ENCODE results near the gene CENPX. TPM values are rescaled to one million over a fixed set of nuclear protein-coding genes. Genes with fewer than 3 reads are reported as not detected.

The CENPX gene
- polyA plus RNA-seq, 1 donor (not counting 4 experiments of a cell fraction or from before 2014, with no cell fraction given) = 48.2 TPM

GRCh38 chr17:81999587-81999975 lies 23.1 kb downstream of the CENPX start:
- dilution Hi-C loops (cut with MboI; ENCODE audit: extremely low pct_ligation_motif_present, low sequenced_read_pairs) = no loop called here
- Histone ChIP-seq H3K4me1 (ENCODE audit: control insufficient read depth, extremely low read depth, insufficient read depth, low read length) (peaks cover 16% of the 10 kb centered on the region), H3K27me3 (ENCODE audit: control insufficient read depth, extremely low read depth, insufficient read depth, low read length) (no peaks in the 10 kb centered on the region), H3K36me3 (ENCODE audit: control insufficient read depth in 2 of 2, extremely low read depth in 1 of 2, insufficient read depth in 2 of 2, low read length in 2 of 2) (no peaks in the 10 kb centered on the region), H3K9ac (ENCODE audit: control insufficient read depth, extremely low read depth, insufficient read depth, low read length) (no peak overlapping the region), H3K79me2 (ENCODE audit: control insufficient read depth, insufficient read depth, low read length) (no peaks in the 10 kb centered on the region), H4K20me1 (ENCODE audit: control insufficient read depth, extremely low read depth, insufficient read depth, low read length) (no peaks in the 10 kb centered on the region), H3K27ac (ENCODE audit: control insufficient read depth, insufficient read depth, low read length) (no peak overlapping the region), H3K9me3 (ENCODE audit: control insufficient read depth, low read depth, low read length) (no peaks in the 10 kb centered on the region), H3K9me1 (ENCODE audit: control insufficient read depth, extremely low read depth, insufficient read depth, low read length) (peaks cover 2% of the 10 kb centered on the region), H3K4me2 (ENCODE audit: control insufficient read depth, extremely low read depth, insufficient read depth, low read depth, low read length) (no peak overlapping the region), H2AFZ (ENCODE audit: control insufficient read depth, low read length) (no peak overlapping the region), H3K4me3 (ENCODE audit: control insufficient read depth in 2 of 3, extremely low read depth in 1 of 3, insufficient read depth in 2 of 3, low read depth in 1 of 3, low read length in 3 of 3) (no peak overlapping the region)
- TF ChIP-seq CTCF (optimal IDR thresholded peaks at IDR 0.05 in 1 of 3, IDR thresholded peaks at IDR 0.05 in 1 of 3, conservative IDR thresholded peaks at IDR 0.05 in 1 of 3; ENCODE audit: extremely low read depth in 1 of 3, insufficient read depth in 2 of 3, low read length in 3 of 3) (no peak), EZH2 (IDR thresholded peaks at IDR 0.05; ENCODE audit: low read length) (no peak)
- DNase-seq (ENCODE audit: low read depth, low spot score) = no peak
- no peak for FAIRE-seq

GRCh38 chr17:81998691-81999438 lies 23.8 kb downstream of the CENPX start:
- H3K27ac ChIP-seq (ENCODE audit: control insufficient read depth, insufficient read depth, low read length) = no peak overlapping the region
- no peak overlapping the region for H3K4me3 ChIP-seq (ENCODE audit: control insufficient read depth in 2 of 3, extremely low read depth in 1 of 3, insufficient read depth in 2 of 3, low read depth in 1 of 3, low read length in 3 of 3)
- dilution Hi-C loops (cut with MboI; ENCODE audit: extremely low pct_ligation_motif_present, low sequenced_read_pairs) = no loop called here
- no peaks in the 10 kb centered on the region for H3K79me2 ChIP-seq (ENCODE audit: control insufficient read depth, insufficient read depth, low read length)
- no peaks in the 10 kb centered on the region for H4K20me1 ChIP-seq (ENCODE audit: control insufficient read depth, extremely low read depth, insufficient read depth, low read length)
- TF ChIP-seq CTCF (optimal IDR thresholded peaks at IDR 0.05 in 1 of 3, IDR thresholded peaks at IDR 0.05 in 1 of 3, conservative IDR thresholded peaks at IDR 0.05 in 1 of 3; ENCODE audit: extremely low read depth in 1 of 3, insufficient read depth in 2 of 3, low read length in 3 of 3) (no peak), EZH2 (IDR thresholded peaks at IDR 0.05; ENCODE audit: low read length) (no peak)
- H3K4me2 ChIP-seq (ENCODE audit: control insufficient read depth, extremely low read depth, insufficient read depth, low read depth, low read length) = no peak overlapping the region
- peaks cover 2% of the 10 kb centered on the region for H3K9me1 ChIP-seq (ENCODE audit: control insufficient read depth, extremely low read depth, insufficient read depth, low read length)
- DNase-seq (ENCODE audit: low read depth, low spot score) (no peak), FAIRE-seq (no peak)
- H3K9me3 ChIP-seq (ENCODE audit: control insufficient read depth, low read depth, low read length) = no peaks in the 10 kb centered on the region
- no peaks in the 10 kb centered on the region for H3K36me3 ChIP-seq (ENCODE audit: control insufficient read depth in 2 of 2, extremely low read depth in 1 of 2, insufficient read depth in 2 of 2, low read length in 2 of 2)
- peaks cover 9% of the 10 kb centered on the region for H3K4me1 ChIP-seq (ENCODE audit: control insufficient read depth, extremely low read depth, insufficient read depth, low read length)
- no peak overlapping the region for H3K9ac ChIP-seq (ENCODE audit: control insufficient read depth, extremely low read depth, insufficient read depth, low read length)
- no peaks in the 10 kb centered on the region for H3K27me3 ChIP-seq (ENCODE audit: control insufficient read depth, extremely low read depth, insufficient read depth, low read length)
- no peak overlapping the region for H2AFZ ChIP-seq (ENCODE audit: control insufficient read depth, low read length)
